ENCODE measurements around the gene AGTR1.

- TF ChIP-seq, protein P1, sequence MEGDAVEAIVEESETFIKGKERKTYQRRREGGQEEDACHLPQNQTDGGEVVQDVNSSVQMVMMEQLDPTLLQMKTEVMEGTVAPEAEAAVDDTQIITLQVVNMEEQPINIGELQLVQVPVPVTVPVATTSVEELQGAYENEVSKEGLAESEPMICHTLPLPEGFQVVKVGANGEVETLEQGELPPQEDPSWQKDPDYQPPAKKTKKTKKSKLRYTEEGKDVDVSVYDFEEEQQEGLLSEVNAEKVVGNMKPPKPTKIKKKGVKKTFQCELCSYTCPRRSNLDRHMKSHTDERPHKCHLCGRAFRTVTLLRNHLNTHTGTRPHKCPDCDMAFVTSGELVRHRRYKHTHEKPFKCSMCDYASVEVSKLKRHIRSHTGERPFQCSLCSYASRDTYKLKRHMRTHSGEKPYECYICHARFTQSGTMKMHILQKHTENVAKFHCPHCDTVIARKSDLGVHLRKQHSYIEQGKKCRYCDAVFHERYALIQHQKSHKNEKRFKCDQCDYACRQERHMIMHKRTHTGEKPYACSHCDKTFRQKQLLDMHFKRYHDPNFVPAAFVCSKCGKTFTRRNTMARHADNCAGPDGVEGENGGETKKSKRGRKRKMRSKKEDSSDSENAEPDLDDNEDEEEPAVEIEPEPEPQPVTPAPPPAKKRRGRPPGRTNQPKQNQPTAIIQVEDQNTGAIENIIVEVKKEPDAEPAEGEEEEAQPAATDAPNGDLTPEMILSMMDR (IDR thresholded peaks at IDR 0.05; ENCODE audit: poor library complexity): no peak
- TF ChIP-seq EZH2 (IDR thresholded peaks at IDR 0.05; ENCODE audit: borderline replicate concordance): no peak
Observed at GRCh38 chr3:148789906-148790305, 92.2 kb downstream of the AGTR1 start.
